IPS-18c (cell line): Measurements from ENCODE around the gene CEP83.

Experiments used
- H3K4me3 ChIP-seq: 2 replicates; pipeline ENCODE4 v1.7.0; 2013; ENCODE audit warnings: low read depth, mild to moderate bottlenecking, low read length, moderate library complexity; ENCODE audit not compliant: insufficient read depth
- H3K9me3 ChIP-seq: one replicate; pipeline ENCODE4 v1.6.1; 2013; ENCODE audit warnings: mild to moderate bottlenecking, low read length, moderate library complexity; ENCODE audit not compliant: control insufficient read depth, insufficient read depth

Gene CEP83, protein sequence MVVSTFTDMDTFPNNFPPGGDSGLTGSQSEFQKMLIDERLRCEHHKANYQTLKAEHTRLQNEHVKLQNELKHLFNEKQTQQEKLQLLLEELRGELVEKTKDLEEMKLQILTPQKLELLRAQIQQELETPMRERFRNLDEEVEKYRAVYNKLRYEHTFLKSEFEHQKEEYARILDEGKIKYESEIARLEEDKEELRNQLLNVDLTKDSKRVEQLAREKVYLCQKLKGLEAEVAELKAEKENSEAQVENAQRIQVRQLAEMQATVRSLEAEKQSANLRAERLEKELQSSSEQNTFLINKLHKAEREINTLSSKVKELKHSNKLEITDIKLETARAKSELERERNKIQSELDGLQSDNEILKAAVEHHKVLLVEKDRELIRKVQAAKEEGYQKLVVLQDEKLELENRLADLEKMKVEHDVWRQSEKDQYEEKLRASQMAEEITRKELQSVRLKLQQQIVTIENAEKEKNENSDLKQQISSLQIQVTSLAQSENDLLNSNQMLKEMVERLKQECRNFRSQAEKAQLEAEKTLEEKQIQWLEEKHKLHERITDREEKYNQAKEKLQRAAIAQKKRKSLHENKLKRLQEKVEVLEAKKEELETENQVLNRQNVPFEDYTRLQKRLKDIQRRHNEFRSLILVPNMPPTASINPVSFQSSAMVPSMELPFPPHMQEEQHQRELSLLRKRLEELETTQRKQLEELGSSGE

DNA sequence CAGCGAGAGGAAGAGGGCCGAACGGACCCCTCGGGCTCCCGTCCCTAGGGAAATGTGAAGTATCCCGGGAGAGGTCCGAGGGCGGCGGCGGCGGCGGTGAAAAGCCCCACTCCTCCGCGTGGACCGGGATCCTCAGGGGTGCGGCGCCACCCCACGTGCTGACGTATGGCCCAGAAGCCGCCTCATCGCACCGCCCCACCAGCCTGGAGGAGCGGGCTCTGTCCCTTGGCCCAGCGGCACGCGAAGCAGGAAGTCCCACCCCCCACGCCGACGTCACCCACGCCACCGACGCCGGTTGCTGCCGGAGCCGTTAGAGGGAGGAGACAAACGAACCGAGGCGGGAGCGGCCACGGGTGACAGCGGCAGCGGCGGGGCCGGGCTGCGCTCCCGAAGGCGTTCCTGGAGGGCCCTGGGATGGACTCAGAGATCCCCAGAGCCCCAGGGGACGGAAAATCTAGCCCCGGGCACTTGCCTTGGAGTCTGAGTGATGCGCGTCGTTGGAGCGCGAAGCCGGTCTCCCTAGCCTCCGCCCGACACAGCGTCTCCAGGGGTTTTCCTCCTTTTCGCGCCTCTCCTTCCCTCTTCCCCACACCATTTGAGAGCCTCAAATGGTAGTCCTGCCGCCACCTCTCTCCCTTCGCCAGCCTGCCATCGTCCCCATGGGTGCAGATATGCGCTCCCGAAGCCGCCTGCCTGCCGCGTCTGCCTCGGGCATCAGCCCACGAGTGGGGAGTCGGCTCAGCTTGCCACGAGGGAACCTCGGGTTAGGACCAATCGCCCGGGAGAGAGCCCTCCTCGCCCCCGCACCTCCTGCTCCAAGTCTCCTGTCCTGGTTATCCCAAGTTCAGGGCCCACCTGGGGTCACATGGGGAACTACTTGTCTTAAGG lies at the start of gene CEP83:
CEP83 (minus strand) TSS at position 140 of the 888 bp plus-strand sequence. CDS start 47,377 bp downstream, outside the sequence.
- Histone ChIP-seq H3K4me3 (peak within 1 kb of the TSS; percentile 88), H3K9me3 (no peaks in the 10 kb centered on the region)

DNA sequence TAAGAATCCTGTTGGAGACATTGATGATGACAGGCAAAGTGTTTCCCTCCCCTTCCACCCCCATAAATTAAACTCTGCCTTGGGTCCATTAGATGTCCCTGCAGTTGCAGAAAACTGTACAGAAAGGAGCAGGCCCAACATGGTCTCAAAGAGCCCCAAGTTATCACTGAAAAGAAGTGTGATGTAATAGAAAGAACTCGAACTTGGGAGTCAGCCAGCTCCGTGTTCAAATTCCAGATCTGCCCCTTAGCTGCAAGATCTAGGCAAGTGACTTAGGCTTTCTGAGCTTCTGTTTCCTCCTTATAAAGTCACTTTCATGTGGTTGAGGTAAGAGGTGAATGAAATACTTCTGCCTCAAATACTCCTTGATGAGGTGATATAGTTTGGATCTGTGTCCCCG lies 49.6 kb upstream of the CEP83 start:
- no peak overlapping the region for H3K4me3 ChIP-seq
- H3K9me3 ChIP-seq, result no peaks in the 10 kb centered on the region

DNA sequence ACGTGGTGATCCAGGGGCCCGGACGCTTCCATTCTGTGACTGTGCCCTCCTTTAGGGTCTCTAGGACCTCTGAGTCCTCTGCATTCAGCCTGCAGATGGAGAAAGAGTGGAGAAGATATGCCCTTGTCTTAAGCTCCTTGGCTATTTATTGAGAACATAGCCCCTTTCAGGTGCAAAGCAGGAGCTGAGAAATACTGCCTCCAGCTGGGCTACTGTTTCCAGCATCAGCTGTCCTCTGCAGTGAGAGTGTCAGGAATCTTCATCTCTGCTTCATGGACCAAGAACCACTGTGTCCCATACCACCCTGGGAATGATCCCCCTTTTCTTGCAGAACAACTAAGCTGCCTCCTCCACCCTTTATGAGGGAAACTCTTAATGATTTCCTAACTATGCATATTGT lies 47.8 kb upstream of the CEP83 start:
- H3K4me3 ChIP-seq, result no peak overlapping the region
- no peaks in the 10 kb centered on the region for H3K9me3 ChIP-seq

DNA sequence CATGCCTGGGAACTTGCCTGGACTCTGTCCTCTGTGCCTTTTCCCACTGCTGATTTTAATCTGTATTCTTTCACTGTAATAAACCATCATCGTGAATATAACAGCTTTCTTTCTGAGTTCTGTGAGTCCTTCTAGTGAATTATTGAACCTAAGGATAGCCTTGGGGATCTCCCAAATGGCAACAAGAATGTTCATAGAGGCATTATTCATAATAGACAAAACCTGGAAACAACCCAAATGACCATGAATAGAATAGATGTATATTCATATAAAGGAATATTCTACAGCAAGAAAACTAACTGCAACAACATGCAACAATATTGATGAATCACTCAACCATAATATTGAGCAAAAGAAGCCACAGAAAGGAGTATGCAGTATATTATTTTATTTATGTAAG lies 44.7 kb upstream of the CEP83 start:
- no peaks in the 10 kb centered on the region for H3K9me3 ChIP-seq
- no peak overlapping the region for H3K4me3 ChIP-seq

DNA sequence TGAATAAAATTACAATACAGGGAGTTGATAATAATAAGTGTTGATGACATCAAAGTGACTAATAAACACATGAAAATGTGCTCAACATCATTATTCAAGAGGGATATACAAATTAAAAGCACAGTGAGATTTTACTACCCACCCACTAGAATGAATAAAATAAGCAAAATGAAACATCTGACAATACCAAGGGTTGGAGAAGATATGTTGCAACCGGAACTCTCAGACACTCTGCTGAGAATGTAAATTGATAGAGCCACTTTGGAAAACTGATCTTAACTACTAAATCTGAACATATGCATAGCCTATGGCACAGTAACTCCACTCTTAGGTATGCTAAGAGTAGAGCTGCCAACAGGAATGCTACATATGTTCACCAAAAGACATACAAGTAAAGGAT lies 44.0 kb upstream of the CEP83 start:
- Histone ChIP-seq H3K9me3 (no peaks in the 10 kb centered on the region), H3K4me3 (no peak overlapping the region)

DNA sequence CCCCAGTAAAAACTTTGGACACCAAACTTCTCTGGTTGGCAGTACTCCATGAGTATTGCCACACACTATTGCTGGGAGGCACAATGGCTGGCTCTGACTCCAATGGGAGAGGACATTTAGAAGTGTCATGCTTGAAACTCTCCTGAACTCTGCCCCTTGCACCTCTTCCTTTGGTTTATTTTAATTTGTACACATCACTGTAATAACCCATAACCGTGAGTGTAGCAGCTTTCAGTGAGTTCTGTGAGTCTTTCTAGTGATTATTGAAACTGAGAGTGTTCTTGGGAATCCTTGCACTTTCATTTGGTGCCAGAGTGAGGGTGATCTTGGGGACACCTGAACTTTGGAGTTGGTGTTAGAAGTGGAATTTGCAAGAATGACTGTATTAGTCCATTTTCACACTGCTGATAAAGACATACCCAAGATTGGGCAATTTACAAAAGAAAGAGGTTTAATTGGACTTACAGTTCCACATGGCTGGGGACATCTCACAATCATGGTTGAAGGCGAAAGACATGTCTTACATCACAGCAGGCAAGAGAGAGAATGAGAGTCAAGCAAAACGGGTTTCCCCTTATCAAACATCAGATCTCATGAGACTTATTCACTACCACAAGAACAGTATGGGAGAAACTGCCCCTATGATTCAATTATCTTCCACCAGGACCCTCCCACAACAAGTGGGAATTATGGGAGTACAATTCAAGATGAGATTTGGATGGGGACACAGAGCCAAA lies 41.3 kb upstream of the CEP83 start:
- H3K4me3 ChIP-seq, result no peak overlapping the region
- H3K9me3 ChIP-seq, result peaks cover 3% of the 10 kb centered on the region

DNA sequence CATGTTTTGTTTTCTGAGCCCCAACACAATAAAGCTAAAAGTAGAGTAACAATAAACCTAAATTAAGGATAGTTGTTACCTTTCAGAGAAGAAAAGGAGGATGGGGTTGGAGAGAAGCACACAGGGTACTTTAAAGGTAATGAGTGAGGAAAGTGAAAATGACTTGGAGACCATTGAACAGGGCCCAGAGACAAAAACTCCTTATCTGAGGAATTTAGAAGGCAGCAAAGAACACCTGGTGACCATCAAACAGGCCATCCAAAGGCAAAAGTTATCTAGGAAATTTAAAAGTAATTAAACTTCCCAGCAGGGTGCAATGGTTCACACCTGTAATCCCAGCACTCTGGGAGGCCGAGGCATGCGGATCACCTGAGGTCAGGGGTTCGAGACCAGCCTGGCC lies 39.0 kb upstream of the CEP83 start:
- H3K4me3 ChIP-seq, result no peak overlapping the region
- H3K9me3 ChIP-seq, result peaks cover 3% of the 10 kb centered on the region

DNA sequence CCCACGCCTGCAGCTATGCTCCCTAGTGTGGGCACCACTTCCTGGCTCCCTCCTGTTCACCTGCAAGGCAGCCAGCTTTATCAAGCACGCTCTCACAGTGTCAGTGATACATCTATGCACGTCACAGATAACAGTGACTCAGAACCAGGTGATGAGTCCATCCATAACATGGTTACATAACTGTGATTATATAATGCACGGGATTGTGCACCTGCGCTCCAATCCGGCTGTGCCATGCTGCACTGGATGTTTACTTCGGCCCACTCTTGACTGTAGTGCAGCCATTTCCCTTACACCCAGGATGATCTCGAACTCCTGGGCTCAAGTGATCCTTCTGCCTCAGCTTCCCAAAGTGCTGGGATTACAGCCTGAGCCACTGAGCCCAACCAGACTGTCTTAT lies 38.4 kb upstream of the CEP83 start:
- Histone ChIP-seq H3K4me3 (no peak overlapping the region), H3K9me3 (peaks cover 3% of the 10 kb centered on the region)

DNA sequence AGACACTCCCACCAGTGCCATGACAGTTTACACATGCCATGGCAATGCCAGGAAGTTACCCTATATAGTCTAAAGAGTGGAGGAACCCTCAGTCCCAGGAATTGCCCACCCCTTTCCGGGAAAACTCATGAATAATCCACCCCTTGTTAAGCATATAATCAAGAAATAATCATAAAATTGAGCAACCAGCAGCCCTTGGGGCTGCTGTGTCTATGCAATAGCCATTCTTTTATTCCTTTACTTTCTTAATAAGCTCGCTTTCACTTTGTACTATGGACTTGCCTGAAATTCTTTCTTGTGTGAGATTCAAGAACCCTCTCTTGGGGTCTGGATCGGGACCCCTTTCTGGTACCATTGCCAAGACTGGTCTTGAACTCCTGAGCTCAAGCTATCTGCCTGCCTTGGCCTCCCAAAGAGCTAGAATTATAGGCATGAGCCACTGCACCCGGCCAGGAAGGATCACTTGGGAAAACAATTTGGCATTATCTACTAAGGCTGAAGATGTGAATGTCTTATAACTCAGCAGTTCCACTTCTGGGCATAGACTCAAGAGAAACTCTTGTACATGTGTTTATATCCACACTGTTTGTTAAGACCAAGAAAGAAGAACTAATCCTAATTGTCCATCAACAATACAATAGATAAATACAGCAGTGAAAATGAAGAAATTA lies 35.9 kb upstream of the CEP83 start:
- Histone ChIP-seq H3K9me3 (peaks cover 3% of the 10 kb centered on the region), H3K4me3 (no peak overlapping the region)

DNA sequence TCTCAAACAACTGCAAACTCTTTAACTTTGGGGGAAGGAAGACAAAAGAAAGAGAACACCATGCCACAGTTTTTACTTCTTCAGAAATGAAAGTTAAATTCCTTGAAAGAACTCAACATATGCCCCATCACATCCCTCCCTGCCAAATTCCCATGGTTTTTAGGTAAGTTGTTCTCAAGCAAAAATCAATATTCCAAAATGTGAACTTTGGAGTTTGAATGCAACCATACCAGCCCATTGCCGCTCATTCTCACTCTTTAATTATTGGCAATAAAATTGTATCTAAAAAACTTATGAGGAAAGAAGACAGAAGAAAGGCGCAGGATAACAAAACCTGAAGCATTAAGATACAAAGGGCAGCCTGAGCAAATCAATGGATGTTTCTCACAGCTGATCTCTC lies 31.8 kb upstream of the CEP83 start:
- Histone ChIP-seq H3K4me3 (no peak overlapping the region), H3K9me3 (no peaks in the 10 kb centered on the region)

DNA sequence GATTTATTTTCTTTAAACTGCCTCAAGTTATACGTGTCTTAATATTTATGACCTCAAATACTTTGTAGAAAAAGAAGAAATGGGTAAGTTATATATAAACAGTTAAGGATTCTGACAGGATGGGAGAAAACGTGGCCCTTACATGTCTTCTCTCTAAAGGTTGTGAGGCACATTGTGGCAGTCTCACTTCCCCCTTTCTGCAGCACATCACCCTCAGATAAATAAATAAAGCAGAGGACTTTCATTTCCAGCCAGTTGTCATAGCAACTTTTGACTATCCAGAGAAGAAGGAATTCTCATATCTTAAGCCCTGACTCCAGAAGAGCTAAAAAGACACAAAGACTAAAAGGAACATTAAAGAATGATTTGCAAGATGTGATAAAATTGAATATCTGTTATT lies 28.8 kb upstream of the CEP83 start:
- H3K4me3 ChIP-seq, result no peak overlapping the region
- H3K9me3 ChIP-seq, result no peaks in the 10 kb centered on the region

DNA sequence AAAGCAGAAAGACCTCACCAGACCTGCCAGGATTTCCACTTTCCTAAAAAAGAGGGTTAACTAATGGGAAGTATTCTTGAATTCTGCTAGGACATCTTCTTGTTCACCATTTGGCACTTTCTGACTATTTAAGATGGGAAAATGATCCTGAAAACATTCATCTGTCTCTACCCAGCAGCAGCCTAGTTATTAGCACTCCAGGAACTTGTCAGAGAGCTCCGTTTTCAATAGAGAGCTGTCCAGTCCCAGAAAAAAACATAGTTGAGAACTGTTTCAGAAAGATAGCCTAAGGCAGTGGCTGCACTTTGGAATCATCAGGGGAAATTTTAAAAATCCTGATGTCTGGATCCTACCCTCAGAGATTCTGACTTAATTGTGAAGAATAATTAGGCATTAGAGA lies 22.1 kb upstream of the CEP83 start:
- Histone ChIP-seq H3K4me3 (no peak overlapping the region), H3K9me3 (no peaks in the 10 kb centered on the region)

DNA sequence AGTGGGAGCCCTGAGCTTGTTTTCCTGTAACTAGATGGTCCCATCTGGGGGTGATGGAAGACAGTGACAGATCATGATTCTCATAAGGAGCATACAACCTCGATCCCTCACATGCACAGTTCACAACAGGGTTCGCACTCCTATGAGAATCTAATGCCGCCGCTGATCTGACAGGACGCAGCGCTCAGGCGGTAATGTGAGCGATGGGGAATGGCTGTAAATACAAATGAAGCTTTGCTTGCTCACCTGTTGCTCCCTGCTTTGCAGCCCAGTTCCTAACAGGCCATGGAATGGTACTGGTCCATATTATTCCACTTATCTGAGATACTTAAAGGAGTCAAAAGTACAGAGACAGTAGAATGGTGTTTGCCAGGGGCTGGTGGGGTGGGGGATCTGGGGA lies 9.9 kb upstream of the CEP83 start:
- Histone ChIP-seq H3K4me3 (no peak overlapping the region), H3K9me3 (no peaks in the 10 kb centered on the region)

DNA sequence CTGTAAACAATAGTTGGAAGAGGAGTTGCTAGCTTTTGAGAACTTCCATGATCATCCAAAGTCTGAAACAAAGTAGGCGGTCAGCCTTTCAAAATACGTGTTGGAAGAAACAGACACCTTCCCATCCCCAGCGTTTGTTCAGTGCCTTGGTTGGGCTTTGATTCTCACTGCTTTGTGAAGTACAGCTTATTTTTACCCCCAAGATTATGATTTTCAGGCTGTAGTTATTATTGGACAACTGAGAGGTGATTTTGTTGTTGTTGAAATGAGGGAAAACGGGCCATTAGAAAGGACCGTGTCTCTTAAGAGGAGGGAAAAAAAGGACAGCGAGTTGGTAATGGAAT lies 921 bp upstream of the CEP83 start:
- Histone ChIP-seq H3K4me3 (peak overlapping the region; percentile 88), H3K9me3 (no peaks in the 10 kb centered on the region)

DNA sequence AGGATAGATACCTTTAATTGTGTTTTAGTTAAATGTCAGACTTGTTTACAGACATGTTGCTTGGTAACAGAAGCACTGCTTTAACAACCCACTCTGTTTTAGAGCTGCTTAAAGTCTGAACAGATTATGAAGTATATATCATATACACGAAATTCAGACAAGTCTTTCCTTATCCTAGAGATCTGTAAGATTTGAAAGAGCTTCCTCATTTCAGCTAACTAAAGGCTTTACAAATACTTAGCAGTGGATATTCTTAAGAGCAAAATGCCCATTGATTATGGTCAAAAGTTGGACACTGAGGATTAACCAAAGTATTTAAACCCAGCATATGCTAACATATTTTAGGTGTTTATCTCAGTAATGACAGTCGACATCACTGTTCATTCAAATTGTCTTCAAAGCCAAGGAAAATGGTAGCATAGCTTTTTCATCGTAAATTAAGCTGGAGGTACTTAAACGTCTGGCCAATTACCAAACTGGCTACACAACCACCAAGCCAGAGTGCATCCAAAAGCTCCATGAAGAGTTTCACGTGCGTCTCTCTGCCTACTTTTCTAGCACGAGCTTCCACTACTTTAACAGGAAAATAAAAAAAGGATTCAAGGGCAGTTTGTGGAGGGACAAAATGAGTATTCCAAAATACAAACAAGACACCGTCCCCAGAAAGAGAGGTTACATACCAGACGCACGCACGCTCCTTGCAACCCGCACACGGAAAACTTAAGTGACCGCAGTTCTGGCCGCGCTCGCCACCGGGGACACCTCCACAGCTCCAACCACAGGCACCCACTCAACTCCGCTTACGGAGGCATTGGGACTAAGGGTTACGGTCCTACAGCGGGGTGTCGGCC lies 565 bp downstream of the CEP83 start:
- Histone ChIP-seq H3K4me3 (peak overlapping the region; percentile 88), H3K9me3 (no peaks in the 10 kb centered on the region)

DNA sequence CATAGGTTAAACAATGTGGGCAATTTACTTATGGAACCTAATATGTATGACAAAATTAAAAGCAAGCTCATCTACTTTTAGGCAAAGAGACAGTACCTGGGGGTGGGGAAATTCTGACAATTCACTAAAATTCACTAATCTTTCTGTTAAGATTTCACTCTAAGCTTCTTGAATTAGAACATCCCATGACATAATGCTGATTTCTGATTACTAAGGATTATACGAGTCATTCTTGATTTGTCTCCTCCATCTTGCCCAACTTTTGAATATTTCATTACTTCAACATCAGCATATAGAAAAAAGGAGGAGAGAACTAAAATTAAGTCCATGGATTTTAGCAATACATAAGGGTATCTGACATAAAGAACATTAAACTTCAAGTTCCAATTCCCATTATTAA lies 2.4 kb downstream of the CEP83 start:
- Histone ChIP-seq H3K4me3 (no peak overlapping the region), H3K9me3 (no peaks in the 10 kb centered on the region)
